Activated T-cell treated with anti-CD3 and anti-CD28 coated beads, Interleukin-2, amount 50 U/mL, for 24 hours (primary cell): ENCODE data around the gene IQSEC1.

Source experiments
- DNase-seq: peaks from one replicate; pipeline ENCODE4 v3.0.0-alpha.2; 2020
- H3K27ac Mint-ChIP-seq: 2 replicates; pipeline ENCODE4 v1.8.0; 2020; ENCODE audit warnings: mild to moderate bottlenecking, mixed read lengths
- H3K27me3 Mint-ChIP-seq: 2 replicates; pipeline ENCODE4 v1.8.0; 2020; ENCODE audit warnings: mixed read lengths
- H3K36me3 Mint-ChIP-seq: 2 replicates; pipeline ENCODE4 v1.8.0; 2020; ENCODE audit warnings: low read depth, mixed read lengths
- H3K4me1 Mint-ChIP-seq: 2 replicates; pipeline ENCODE4 v1.8.0; 2020; ENCODE audit warnings: low read depth, mixed read lengths
- H3K4me3 Mint-ChIP-seq: 2 replicates; pipeline ENCODE4 v1.8.0; 2020; ENCODE audit warnings: mild to moderate bottlenecking, moderate library complexity, mixed read lengths
- H3K9me3 Mint-ChIP-seq: 2 replicates; pipeline ENCODE4 v1.8.0; 2020; ENCODE audit warnings: mixed read lengths

IQSEC1 gene

DNA sequence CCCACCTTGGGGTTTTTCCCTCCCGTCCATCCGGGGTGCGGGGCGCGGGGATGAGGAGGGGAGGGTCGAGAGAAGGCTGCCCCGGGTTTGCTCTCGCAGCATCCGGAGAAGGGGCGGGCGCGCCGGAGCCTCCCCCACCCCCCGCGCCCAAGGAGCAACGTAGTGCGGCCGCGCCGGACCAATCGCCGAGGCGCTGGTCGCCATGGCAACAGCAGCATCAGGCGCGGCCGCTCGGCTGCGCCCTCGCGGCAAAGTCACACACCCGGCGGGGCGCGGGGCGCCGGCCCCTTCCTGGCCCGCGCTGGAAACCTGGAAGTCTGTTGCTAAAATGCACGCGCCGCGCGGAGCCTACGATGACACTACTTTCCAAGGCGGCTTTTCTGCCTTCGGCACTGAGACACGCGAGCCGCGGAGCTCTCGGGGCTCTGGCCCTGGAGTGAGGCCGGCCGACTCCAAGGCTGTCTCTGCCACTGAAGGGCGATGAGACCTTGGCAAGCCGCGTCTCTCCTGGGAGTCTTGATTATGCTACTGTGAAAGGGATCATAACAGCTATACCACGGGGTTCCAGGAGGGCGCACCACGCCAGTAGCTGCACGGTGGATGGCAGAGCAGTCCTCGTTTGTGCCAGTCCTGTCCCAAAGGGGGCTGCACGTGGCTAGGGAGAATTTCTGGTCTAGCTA, at the start of gene IQSEC1:
TSS of gene IQSEC1 (minus strand) at position 104 of the 680 bp plus-strand sequence. CDS start 415 bp downstream, outside the sequence.
- Mint-ChIP-seq H3K9me3 (no peaks in the 10 kb centered on the region), H3K4me3 (peak within 1 kb of the TSS; percentile 73), H3K27ac (peak within 1 kb of the TSS; percentile 71), H3K27me3 (peaks cover 23% of the 10 kb centered on the region), H3K4me1 (peaks cover 38% of the 10 kb centered on the region), H3K36me3 (no peaks in the 10 kb centered on the region)
- DNase-seq, result peak; percentile 75

DNA sequence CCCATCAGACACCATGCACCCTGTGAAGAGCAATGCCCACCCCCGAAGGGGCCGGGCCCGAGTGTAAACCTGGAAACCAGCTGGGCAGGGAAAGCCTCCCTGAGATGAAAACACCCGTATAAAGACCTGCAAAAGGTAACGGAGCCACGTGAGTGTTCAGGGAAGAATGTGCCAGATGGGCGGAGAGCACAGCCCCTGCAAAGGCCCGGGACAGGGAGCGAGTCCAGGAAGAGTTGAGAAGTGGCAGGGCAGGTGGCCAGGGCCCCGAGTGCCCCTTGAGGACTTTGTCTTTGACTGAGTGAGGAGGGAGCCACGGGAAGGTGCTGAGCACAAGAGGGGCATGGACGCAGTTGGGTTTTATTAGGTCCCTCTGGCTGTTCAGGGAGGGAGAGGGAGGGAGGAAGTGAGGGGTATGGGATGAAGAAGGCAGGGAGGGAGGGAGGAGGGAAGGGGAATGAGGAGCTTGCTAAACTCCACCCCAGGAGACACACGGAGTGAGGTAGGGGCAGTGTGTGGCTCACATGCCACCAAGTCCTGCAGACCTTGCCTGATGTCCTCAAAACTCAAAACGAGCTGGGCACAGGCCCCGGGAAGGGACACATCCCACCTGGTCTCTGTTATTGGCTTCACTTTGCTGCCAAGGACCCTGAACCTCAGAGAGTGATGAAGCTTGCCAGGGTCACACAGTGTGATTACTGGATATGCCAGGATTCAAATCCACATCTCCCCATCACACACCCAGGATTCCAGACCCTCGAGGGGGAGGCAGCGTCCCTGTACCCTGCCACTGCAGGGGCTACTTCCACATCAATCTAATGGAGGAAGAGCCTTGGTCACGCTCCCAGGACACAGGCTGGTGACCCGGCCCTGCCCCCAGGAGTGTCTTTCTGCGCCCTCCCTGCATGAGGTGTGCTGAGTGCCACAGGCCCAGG, 49.1 kb upstream of the IQSEC1 start:
- Mint-ChIP-seq H3K4me1 (no peaks in the 10 kb centered on the region), H3K36me3 (no peaks in the 10 kb centered on the region), H3K4me3 (no peak overlapping the region), H3K27me3 (no peaks in the 10 kb centered on the region), H3K27ac (no peak overlapping the region), H3K9me3 (no peaks in the 10 kb centered on the region)
- DNase-seq, result no peak

DNA sequence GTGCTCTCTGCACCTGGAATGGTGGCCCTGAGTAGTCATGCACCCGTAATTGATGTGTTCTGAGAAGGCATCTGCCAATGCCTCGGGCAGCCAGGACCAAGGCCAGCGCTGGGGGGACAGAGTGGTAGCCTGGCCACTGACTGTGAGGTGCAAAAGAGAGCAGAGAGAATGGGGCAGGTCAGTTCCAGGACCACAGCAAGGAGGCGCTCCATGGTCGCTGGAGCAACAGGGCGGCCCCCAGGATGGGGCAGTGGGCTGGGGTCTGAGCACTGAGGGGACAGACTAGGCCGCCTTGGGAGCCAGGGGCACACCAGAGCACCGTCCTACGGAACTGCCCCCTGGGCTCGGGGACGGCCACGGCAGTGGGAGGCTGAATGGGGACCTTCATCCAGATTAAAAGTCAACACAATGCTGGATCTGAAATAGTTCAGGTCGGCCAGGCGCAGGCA, 48.3 kb upstream of the IQSEC1 start:
- H3K36me3 Mint-ChIP-seq, result no peaks in the 10 kb centered on the region
- H3K4me1 Mint-ChIP-seq, result no peaks in the 10 kb centered on the region
- DNase-seq, result no peak
- H3K4me3 Mint-ChIP-seq, result no peak overlapping the region
- H3K9me3 Mint-ChIP-seq, result no peaks in the 10 kb centered on the region
- H3K27me3 Mint-ChIP-seq, result no peaks in the 10 kb centered on the region
- H3K27ac Mint-ChIP-seq, result no peak overlapping the region

DNA sequence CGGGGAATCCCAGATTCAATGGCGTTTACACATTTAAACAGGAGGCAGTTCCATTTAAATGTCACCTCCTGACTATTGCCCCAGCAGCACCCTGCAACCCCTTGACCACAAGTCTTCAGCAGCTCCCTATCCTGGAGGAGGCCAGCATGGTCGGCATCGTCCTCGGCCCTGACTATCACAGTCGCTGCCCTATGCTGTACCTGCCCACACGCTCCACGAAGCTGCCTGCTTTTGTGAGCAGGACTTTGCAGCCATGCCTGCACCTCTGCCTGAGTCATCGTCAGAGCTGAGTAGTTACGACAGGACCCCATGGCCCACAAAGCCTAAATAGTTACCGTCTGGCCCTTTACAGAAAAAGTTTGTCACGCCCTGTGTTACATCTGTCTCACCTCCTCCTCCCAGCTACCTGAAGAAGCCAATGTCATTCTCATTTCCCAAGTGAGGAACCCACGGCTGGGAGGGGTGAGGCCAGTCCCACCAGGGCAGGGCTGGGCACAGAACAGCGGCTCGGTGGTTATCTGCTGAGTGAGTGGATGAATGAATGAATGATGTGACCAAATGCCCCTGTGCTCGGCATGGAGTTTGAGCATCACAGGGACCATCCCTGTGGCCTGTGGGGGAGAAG, 47.8 kb upstream of the IQSEC1 start:
- no peak overlapping the region for H3K4me3 Mint-ChIP-seq
- no peaks in the 10 kb centered on the region for H3K4me1 Mint-ChIP-seq
- H3K27ac Mint-ChIP-seq, result no peak overlapping the region
- no peak for DNase-seq
- H3K36me3 Mint-ChIP-seq, result no peaks in the 10 kb centered on the region
- no peaks in the 10 kb centered on the region for H3K9me3 Mint-ChIP-seq
- H3K27me3 Mint-ChIP-seq, result no peaks in the 10 kb centered on the region

DNA sequence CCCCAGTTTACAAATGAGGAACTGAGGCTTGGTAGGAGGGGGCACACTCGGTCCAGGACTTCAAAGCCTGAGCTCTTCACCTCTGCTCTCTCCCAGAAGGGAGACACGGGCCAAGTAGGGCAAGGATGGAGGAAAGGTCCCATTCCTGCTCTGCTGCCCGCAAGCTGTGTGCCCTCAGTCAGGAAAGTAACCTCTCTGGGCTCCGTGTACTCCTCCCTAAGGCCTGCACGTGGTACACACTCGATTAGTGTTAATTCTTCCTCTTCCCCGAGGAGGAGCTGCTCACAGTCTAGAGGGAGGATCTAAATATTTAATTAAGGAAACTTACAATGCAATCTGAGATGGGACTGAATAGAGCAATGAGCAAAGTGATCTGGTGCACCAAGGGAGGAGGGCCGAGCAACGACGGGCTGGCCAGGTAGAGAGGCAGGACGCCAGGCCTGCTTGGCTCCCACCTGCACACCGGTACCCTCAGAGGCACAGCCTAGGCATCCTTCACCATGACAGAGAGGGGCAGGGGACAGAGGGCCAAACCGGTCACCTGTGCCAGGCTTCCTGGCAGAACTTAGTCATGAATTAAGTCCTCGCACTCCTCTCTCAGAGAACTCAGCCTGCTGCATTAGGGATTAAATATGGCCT, 47.2 kb upstream of the IQSEC1 start:
- Mint-ChIP-seq H3K27ac (no peak overlapping the region), H3K27me3 (no peaks in the 10 kb centered on the region), H3K4me3 (no peak overlapping the region), H3K9me3 (no peaks in the 10 kb centered on the region), H3K4me1 (no peaks in the 10 kb centered on the region), H3K36me3 (no peaks in the 10 kb centered on the region)
- DNase-seq, result no peak

DNA sequence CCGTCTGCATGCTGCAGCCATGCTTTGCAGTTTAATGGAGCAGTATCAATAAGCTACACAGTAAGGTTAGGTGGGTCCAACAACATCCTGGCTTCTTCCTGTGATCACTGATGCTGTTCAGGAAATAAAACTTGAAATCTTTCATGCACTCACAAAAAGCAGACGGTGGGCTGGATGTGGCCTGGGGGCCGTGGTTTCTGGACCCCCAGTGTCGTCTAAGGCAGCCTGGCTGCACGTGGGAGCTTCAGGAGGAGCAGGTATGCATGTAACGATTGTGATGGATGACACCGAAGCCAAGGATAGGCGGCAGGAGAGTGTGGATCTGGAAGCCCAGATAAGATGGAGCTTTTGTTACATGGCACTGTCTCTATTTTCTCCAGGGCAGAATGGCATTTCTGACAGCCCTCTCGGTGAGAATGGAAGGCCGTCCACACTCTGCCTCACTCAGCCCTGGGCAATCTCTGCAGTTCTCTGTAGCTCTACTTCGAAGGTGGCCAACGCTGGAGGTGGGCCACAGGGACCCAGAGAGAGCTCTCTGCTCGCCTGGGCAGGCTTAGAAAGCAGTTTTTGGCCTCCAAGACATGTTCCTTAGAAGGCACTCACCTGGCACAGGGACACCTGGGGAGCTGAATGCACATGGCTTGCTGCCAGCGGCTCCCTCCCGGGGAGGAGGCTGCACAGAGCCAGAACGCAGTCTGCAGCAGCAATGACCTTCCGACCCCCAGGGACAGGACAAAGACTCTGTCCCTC, 46.4 kb upstream of the IQSEC1 start:
- Mint-ChIP-seq H3K36me3 (no peaks in the 10 kb centered on the region), H3K4me1 (no peaks in the 10 kb centered on the region), H3K4me3 (no peak overlapping the region), H3K27me3 (no peaks in the 10 kb centered on the region), H3K27ac (no peak overlapping the region), H3K9me3 (no peaks in the 10 kb centered on the region)
- no peak for DNase-seq

DNA sequence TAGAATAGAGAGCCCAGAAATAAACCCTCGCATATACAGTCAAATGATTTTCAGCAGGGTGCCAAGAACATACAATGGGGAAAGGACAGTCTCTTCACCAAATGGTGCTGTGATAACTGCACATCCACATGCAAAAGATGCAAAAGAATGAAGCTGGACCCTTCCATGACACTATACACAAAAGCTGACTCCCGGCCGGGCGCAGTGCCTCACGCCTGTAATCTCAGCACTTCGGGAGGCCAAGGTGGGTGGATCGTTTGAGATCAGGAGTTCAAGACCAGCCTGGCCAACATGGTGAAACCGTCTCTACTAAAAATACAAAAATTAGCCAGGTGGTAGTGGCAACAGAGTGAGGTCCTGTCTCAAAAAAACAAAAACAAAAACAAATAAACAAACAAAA, 43.2 kb upstream of the IQSEC1 start:
- H3K4me1 Mint-ChIP-seq, result no peaks in the 10 kb centered on the region
- H3K9me3 Mint-ChIP-seq, result no peaks in the 10 kb centered on the region
- no peaks in the 10 kb centered on the region for H3K36me3 Mint-ChIP-seq
- DNase-seq, result no peak
- H3K4me3 Mint-ChIP-seq, result no peak overlapping the region
- H3K27ac Mint-ChIP-seq, result no peak overlapping the region
- no peaks in the 10 kb centered on the region for H3K27me3 Mint-ChIP-seq

DNA sequence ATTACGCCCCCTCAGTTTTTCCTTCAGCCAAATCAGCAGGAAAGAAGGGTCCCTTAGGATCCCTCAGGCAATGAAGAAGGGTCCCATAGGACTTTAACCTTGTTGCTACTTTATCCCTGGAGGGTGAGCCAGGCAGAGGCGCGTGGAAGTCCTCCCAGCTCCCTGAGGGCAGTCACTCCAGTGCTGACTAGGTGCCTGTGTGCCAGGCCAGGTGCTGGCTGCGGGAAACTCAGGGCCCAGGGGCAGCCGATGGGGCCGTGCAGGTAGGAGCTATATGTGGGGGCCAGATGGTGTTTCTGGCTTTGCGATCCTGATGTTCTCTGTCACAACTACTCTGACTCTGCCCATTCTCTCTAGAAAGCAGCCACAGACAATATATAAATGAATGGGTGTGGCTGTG, 42.8 kb upstream of the IQSEC1 start:
- H3K4me3 Mint-ChIP-seq, result no peak overlapping the region
- no peaks in the 10 kb centered on the region for H3K9me3 Mint-ChIP-seq
- no peak overlapping the region for H3K27ac Mint-ChIP-seq
- no peaks in the 10 kb centered on the region for H3K27me3 Mint-ChIP-seq
- peaks cover under 1% of the 10 kb centered on the region for H3K4me1 Mint-ChIP-seq
- DNase-seq, result no peak
- no peaks in the 10 kb centered on the region for H3K36me3 Mint-ChIP-seq

DNA sequence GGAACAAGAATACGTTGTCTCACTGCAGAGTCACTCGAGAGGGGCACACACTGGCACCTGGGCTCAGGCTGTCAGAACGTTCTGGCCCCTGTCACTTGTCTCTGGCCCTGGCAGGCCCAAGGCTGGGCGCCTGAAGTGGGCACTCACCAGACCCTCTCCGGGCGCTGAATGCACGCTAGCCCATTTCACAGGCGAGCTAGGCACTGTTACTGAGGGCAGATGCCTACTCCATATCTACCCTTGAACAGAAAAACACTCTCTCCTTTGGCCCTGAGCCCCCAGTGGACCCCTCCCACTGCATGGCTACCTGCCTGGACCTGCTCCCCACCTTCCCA, 42.3 kb upstream of the IQSEC1 start:
- Mint-ChIP-seq H3K9me3 (no peaks in the 10 kb centered on the region), H3K27me3 (no peaks in the 10 kb centered on the region), H3K4me1 (peaks cover 5% of the 10 kb centered on the region)

DNA sequence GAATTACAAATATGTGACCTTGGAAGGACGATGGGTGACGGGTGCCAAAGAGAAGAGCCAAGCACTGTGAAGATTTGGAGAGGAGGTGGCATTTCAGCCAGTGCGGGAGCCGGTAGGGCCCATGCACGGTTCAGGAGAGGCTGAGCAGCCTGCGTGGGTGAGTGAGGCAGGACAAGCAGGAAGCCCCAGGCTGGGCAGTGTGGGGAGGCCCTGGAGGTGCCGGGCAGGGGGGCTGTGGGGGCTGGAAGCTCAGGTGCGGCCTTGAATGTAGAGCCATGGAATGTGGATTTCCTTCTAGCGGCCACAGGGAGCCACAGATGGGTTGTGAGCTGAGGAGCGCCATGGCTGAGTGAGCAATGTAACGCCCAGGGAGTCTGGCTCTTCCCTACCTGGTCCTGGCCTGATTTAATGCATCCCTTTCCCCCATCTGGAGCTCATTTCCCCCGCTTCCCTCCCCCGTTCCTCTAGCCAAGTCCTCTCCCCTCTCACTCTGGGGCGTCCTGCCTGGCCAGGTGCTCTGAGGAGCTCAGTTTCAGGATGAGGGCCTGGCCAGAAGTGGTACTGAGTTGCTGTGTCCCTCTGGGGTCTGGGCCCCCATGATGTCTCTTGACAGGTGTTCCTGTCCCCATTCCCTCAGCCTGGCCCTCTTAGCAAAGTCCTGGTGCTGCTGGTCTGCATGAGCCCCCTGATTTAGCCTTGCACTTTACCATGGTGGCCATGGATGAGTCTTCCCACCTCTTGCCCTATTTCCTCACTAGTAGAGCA, 41.8 kb upstream of the IQSEC1 start:
- DNase-seq, result no peak
- no peaks in the 10 kb centered on the region for H3K9me3 Mint-ChIP-seq
- no peaks in the 10 kb centered on the region for H3K27me3 Mint-ChIP-seq
- no peak overlapping the region for H3K4me3 Mint-ChIP-seq
- H3K36me3 Mint-ChIP-seq, result no peaks in the 10 kb centered on the region
- no peak overlapping the region for H3K27ac Mint-ChIP-seq
- H3K4me1 Mint-ChIP-seq, result peaks cover 8% of the 10 kb centered on the region

More for the DNA sequence above, 42.3 kb upstream of the IQSEC1 start:
- Mint-ChIP-seq H3K4me3 (no peak overlapping the region), H3K27ac (no peak overlapping the region), H3K36me3 (no peaks in the 10 kb centered on the region)
- no peak for DNase-seq

DNA sequence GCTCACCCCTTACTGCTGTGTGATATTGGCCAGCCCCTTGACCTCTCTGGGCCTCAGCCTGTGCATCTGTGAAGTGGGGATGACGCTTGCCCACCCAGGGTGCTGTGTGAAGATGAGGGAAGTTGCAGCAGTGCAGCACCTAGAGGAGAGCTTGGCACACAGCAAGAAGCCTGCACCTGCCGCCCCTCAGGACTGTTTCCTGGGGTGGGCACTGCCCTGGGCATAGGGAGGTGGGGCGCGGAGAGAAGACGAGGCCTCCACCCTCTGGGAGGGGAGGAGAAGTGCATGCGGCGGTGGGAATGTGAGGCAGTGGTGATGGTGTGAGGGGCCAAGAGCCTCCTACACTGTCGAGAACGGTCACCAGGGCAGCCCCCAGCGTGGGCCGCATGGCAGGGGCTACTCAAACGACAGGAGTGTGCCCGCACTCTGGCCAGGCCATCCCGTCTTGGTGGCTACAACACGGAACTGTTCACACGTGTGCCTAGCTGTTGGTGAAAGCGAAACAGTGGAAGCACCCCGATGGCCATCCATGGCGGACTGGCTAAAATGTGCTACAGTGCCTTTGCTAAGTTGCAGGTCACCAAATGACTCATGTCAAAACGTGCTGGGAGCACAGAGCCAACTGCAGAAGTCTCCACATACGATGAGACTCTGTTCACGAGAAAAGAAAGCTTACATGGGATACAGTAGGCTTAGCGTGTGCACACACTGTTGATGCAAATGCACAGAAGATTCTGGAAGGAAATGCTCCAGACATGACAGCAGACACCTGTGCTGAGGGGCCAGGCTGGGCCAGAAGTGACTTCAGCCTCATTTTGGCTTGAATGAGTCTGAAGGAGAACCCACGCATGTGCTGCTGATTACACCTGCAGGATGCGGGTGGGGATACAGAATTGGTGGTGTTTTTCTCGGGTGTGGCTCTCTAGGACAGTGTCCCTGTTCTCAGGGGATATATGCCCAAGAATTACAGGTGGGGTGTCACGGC, 40.4 kb upstream of the IQSEC1 start:
- no peak for DNase-seq
- Mint-ChIP-seq H3K27me3 (no peaks in the 10 kb centered on the region), H3K4me3 (no peak overlapping the region), H3K9me3 (no peaks in the 10 kb centered on the region), H3K4me1 (peaks cover 8% of the 10 kb centered on the region), H3K36me3 (no peaks in the 10 kb centered on the region), H3K27ac (no peak overlapping the region)

DNA sequence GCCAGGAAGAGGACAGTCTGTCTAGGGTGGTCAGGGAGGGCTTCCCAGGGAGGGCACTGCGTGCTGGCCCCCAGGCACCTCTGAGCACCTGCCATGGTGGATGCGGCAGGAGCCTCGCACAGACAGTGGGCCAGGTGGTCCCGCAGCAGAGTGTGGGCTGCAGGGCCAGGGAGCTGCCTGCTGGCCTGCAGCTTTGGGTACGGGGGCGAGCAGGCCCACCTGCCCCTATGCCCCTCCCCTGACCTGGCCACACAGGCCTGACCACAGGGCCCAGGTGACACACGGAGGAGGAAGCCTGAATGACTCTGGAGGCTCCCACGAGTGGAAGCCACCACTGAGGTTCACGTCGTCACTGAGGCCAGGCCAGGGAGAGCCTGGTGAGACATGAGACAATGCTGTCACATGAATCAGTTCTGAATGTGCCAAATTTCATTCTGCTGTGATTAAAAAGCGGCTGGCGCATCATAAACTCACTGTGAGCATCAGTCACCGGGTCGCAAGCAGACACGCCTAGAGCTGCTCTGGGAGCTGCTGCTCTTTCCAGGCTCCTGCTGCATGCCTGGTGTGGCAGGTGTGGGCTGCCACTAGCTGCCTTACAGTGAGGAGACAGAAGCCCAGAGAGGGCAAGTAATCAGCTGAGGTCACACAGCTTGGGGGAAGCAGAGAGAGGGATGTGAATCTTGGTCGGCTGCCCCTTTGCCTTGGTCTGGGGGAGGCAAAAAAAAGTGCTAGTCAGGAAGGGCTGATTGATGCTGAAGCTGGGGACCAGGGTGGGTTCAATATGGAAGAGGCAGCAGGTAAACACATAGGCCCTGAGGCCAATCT, 39.5 kb upstream of the IQSEC1 start:
- no peak overlapping the region for H3K4me3 Mint-ChIP-seq
- no peak for DNase-seq
- no peaks in the 10 kb centered on the region for H3K9me3 Mint-ChIP-seq
- peaks cover 8% of the 10 kb centered on the region for H3K4me1 Mint-ChIP-seq
- no peaks in the 10 kb centered on the region for H3K27me3 Mint-ChIP-seq
- no peaks in the 10 kb centered on the region for H3K36me3 Mint-ChIP-seq
- no peak overlapping the region for H3K27ac Mint-ChIP-seq
